ENCODE measurements around the gene SDK1. TPM values are rescaled to one million over a fixed set of nuclear protein-coding genes. Genes with fewer than 3 reads are reported as not detected.

The SDK1 gene
- total and polyA plus RNA-seq, 2 experiments from 2014 or later: 2.1 to 10.0 TPM

DNA sequence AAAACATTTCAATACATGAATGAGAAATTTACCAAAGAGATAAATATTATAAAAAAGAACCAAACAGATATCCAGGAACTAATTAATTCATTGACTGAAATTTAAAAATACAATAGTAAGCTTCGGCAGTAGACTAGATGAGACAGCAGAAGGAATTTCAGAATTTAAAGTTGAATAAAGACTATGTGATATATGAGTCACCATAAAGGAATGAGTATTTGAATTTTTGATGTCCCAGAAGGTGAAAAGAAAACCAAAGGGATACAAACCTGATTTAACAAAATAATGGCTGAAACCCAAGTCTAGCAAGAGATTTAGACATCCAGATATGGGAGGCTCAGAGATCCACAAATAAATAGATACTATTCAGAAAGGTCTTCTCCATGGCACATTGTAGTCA lies 757.1 kb downstream of the SDK1 start:
- ATAC-seq (no peak), DNase-seq (ENCODE audit: low spot score) (no peak)
- Histone ChIP-seq H3K27me3 (ENCODE audit: insufficient read depth) (no peaks in the 10 kb centered on the region), H3K79me2 (replicated peaks; ENCODE audit: insufficient read depth) (no peaks in the 10 kb centered on the region), H3K4me1 (ENCODE audit: insufficient read depth) (no peaks in the 10 kb centered on the region), H3F3A (replicated peaks; ENCODE audit: low read depth) (no peaks in the 10 kb centered on the region), H2AFZ (no peak overlapping the region), H3K4me2 (no peak overlapping the region), H3K9me2 (ENCODE audit: insufficient read depth) (no peaks in the 10 kb centered on the region), H3K27ac (ENCODE audit: low read depth) (no peak overlapping the region), H3K36me3 (ENCODE audit: insufficient read depth) (no peaks in the 10 kb centered on the region), H4K20me1 (replicated peaks; ENCODE audit: insufficient read depth) (no peaks in the 10 kb centered on the region), H3K4me3 (no peak overlapping the region)
- H3K9me3 Mint-ChIP-seq: peaks cover 8% of the 10 kb centered on the region; the same call in 2 of the 3 replicates
- H3K27ac Mint-ChIP-seq: no peak overlapping the region
- peaks cover 12% of the 10 kb centered on the region; the same call in 2 of the 3 replicates for H3K36me3 Mint-ChIP-seq (ENCODE audit: low read depth)
- H3K4me1 Mint-ChIP-seq: no peaks in the 10 kb centered on the region; the same call in 2 of the 3 replicates
- no peak for TF ChIP-seq ZNF114 (CRISPR knock-in tag; IDR thresholded peaks at IDR 0.05)
- TF ChIP-seq JUNB (IDR thresholded peaks at IDR 0.05; ENCODE audit: unreplicated experiment): no peak
- no peak for TF ChIP-seq ETS1 (IDR thresholded peaks at IDR 0.05)
- TF ChIP-seq POLR2AphosphoS5 (IDR thresholded peaks at IDR 0.05; ENCODE audit: low read depth): no peak
- no peak for TF ChIP-seq STAT1 (IDR thresholded peaks at IDR 0.05; ENCODE audit: unreplicated experiment)
- no peak for TF ChIP-seq EZH2 (IDR thresholded peaks at IDR 0.05; ENCODE audit: low read depth, unreplicated experiment)
- no peak for TF ChIP-seq ZNF462 (CRISPR knock-in tag; IDR thresholded peaks at IDR 0.05)
- no peak for TF ChIP-seq ZNF331 (CRISPR knock-in tag; IDR thresholded peaks at IDR 0.05; ENCODE audit: low read depth)
- TF ChIP-seq, protein P1, sequence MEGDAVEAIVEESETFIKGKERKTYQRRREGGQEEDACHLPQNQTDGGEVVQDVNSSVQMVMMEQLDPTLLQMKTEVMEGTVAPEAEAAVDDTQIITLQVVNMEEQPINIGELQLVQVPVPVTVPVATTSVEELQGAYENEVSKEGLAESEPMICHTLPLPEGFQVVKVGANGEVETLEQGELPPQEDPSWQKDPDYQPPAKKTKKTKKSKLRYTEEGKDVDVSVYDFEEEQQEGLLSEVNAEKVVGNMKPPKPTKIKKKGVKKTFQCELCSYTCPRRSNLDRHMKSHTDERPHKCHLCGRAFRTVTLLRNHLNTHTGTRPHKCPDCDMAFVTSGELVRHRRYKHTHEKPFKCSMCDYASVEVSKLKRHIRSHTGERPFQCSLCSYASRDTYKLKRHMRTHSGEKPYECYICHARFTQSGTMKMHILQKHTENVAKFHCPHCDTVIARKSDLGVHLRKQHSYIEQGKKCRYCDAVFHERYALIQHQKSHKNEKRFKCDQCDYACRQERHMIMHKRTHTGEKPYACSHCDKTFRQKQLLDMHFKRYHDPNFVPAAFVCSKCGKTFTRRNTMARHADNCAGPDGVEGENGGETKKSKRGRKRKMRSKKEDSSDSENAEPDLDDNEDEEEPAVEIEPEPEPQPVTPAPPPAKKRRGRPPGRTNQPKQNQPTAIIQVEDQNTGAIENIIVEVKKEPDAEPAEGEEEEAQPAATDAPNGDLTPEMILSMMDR (conservative IDR thresholded peaks at IDR 0.05; ENCODE audit: low read depth in 2 of 2): no peak
- TF ChIP-seq NANOG (IDR thresholded peaks at IDR 0.05; ENCODE audit: borderline replicate concordance): no peak
- H3K27me3 Mint-ChIP-seq (ENCODE audit: insufficient read depth, low read depth, poor library complexity): peaks cover 6% of the 10 kb centered on the region
- H3K4me3 Mint-ChIP-seq: no peak overlapping the region

All from GM23338 (cell line).